Mesenteric fat pad (tissue), 1 donor: ENCODE measurements around the gene NEO1. TPM values are rescaled to one million over a fixed set of nuclear protein-coding genes. Genes with fewer than 3 reads are reported as not detected.
"Not testable (repeated sequence)": the region's sequence is repeated elsewhere in the genome, so short reads cannot be mapped to it uniquely, and the experiment has no call there.

Experiments
- DNase-seq: peaks from one replicate; pipeline ENCODE4 v3.0.0-alpha.2; 2020; ENCODE audit warnings: low spot score
- total RNA-seq: library from RNA; stranded (reverse); fragmentation: NEBNext Ultra II Directional; extraction: Animal tissue kit (Norgen Biotek cat#: 25700); gene quantifications from one replicate; pipeline ENCODE4 v1.2.1, GENCODE V29; 2021
- donor health status: DM: yes; HTN: yes; CAD: no.

NEO1 gene
- total RNA-seq, 1 donor from 2014 or later = 12.7 TPM

- not testable (repeated sequence) for DNase-seq
Observed at GRCh38 chr15:73300286-73300685, 248.0 kb downstream of the NEO1 start.

GRCh38 chr15:73303636-73304035, 251.4 kb downstream of the NEO1 start:
- no peak for DNase-seq

GRCh38 chr15:73305331-73306211, 253.3 kb downstream of the NEO1 start:
- no peak for DNase-seq

GRCh38 chr15:73308305-73308704, 256.0 kb downstream of the NEO1 start:
- DNase-seq = peak; percentile 18

GRCh38 chr15:73313861-73314260, 261.6 kb downstream of the NEO1 start:
- no peak for DNase-seq

- peak; percentile 72 for DNase-seq
Observed at GRCh38 chr15:73317651-73318462, 265.6 kb downstream of the NEO1 start.

- peak; percentile 81 for DNase-seq
Observed at GRCh38 chr15:73318463-73319351, 266.4 kb downstream of the NEO1 start.

- DNase-seq = peak; percentile 64
Observed at GRCh38 chr15:73319460-73320245, 267.4 kb downstream of the NEO1 start.

GRCh38 chr15:73320619-73321180, 268.4 kb downstream of the NEO1 start:
- peak; percentile 55 for DNase-seq

GRCh38 chr15:73321496-73322450, 269.5 kb downstream of the NEO1 start:
- DNase-seq = peak; percentile 59

GRCh38 chr15:73322665-73323373, 270.6 kb downstream of the NEO1 start:
- DNase-seq = peak; percentile 85

- no peak for DNase-seq
Observed at GRCh38 chr15:73323374-73323955, 271.2 kb downstream of the NEO1 start.

- DNase-seq = peak; percentile 74
Observed at GRCh38 chr15:73323956-73324355, 271.7 kb downstream of the NEO1 start.

- peak; percentile 78 for DNase-seq
Observed at GRCh38 chr15:73324496-73325170, 272.4 kb downstream of the NEO1 start.

GRCh38 chr15:73325191-73325861, 273.1 kb downstream of the NEO1 start:
- DNase-seq = peak; percentile 82

GRCh38 chr15:73326157-73326556, 273.9 kb downstream of the NEO1 start:
- peak; percentile 85 for DNase-seq
